GM18517 (cell line): Measurements from ENCODE around the gene TBKBP1.

Source experiments
- ATAC-seq: cut with Tn5 transposase; IDR thresholded peaks from one replicate; pipeline ENCODE4 v1.9.1; 2021; ENCODE audit warnings: mild to moderate bottlenecking, moderate library complexity; ENCODE audit not compliant: unreplicated experiment

The TBKBP1 gene, protein sequence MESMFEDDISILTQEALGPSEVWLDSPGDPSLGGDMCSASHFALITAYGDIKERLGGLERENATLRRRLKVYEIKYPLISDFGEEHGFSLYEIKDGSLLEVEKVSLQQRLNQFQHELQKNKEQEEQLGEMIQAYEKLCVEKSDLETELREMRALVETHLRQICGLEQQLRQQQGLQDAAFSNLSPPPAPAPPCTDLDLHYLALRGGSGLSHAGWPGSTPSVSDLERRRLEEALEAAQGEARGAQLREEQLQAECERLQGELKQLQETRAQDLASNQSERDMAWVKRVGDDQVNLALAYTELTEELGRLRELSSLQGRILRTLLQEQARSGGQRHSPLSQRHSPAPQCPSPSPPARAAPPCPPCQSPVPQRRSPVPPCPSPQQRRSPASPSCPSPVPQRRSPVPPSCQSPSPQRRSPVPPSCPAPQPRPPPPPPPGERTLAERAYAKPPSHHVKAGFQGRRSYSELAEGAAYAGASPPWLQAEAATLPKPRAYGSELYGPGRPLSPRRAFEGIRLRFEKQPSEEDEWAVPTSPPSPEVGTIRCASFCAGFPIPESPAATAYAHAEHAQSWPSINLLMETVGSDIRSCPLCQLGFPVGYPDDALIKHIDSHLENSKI

DNA sequence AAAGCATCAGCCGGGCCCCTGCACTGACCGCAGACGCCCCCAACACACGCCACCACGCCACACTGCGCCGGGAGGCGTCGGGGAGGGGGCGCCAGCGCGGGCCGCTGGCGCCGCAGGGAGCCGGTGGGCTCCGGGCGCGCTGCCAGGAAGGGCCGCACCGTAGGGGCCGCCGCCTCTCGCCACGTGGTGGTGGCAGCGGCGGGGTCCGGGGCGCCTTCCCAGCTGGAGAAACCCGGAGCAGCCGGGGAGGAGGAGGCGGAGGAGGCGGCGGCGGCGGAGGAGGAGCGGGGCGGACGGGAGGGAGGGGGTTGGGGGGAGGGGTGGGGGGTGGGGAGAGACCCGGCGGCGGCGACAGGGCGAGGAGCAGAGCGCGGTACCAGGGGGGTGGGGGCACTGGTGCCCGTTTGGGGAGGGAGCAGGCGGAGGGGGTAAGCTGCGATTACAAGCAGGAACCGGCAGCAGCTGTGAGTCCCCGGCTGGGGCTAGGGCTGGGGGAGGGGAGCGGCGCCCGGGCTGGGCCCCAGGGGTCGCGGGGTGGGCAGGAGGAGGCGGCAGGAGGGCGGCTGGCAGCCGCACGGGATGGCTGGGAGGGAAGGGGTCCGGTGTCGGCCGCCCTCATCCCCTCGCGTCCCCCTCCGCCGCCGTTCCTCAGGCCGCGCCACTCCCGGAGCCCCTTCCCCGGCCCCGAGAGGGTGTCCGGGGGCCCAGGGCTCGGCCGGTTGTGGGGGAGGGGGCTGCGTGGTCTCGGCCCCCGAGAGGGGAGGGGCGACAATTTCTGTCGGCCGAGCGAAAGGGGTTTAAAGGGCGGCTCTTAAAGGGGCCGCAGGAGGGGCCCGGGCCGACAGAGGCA is at the start of gene TBKBP1:
Gene TBKBP1, plus strand, starts transcription at position 431 of the 850 bp plus-strand sequence. CDS start 1,952 bp downstream, outside the sequence.
- no peak for ATAC-seq

- no peak for ATAC-seq
Measured at GRCh38 chr17:47644324-47644723, 49.6 kb upstream of the TBKBP1 start.

GRCh38 chr17:47649153-47649971 is 44.6 kb upstream of the TBKBP1 start, which contains the start of gene KPNB1:
Gene KPNB1, plus strand, starts transcription at chr17:47649919. Its CDS starts 326 bp downstream, at chr17:47650245.
- ATAC-seq = peak; percentile 79

DNA sequence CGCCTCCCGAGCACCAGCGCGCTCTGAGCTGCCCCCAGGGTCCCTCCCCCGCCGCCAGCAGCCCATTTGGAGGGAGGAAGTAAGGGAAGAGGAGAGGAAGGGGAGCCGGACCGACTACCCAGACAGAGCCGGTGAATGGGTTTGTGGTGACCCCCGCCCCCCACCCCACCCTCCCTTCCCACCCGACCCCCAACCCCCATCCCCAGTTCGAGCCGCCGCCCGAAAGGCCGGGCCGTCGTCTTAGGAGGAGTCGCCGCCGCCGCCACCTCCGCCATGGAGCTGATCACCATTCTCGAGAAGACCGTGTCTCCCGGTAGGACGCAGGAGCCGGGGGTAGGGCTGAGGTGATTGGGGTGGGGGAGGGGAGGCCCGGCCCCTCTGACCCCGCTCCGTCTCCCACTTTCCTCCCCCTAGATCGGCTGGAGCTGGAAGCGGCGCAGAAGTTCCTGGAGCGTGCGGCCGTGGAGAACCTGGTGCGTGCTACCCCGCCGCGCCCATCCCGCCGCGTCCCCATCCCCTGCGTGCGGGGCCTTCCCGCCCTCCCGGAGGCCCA is 43.9 kb upstream of the TBKBP1 start:
- ATAC-seq = no peak

DNA sequence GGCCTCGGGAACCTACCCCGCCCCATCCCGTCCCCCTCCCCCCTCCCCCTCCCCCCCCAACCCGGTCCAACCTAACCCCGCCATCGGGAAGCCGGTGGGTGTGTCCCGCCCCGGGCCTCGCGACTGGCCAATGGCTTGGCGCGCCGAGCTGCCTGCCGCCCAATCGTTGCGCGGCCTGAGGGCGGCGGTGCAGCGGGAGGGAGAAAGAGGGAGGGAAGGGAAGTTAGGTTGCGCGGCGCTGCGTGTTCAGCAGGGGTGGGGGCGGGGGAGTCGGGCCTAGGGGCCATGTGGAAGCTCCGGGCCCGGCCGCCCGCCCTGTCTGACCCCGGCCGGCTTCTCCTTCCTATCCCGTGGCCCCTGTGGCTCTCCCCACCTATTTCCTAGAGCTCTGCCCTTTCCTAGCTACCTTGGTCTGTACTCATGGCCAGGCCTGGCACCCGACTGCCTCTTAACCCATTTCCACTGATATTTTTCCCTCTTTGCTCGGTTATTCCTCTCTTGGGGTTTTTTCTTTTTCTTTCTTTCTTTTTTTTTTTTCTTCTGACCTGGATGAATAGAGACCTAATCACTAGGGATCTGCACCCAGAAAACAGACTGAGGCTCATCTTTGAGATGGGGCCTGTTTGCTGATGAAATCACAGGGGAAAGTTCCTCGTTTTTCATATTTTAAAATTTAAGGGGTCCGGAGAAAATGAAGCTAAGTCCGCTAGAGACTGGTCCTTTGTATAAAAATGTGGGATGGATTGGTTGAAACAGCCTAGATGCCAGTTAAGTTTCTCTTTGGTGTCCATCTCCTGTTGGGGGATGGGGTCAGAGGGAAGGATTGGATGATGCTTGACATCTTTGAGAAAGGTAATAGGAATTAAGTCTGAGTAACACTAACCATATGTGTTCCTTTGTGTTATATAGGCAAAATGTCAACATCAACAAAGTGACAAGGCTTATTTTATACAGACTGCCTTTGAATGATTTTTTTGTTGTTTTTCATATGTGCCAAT is 43.1 kb upstream of the TBKBP1 start:
- peak; percentile 51 for ATAC-seq

DNA sequence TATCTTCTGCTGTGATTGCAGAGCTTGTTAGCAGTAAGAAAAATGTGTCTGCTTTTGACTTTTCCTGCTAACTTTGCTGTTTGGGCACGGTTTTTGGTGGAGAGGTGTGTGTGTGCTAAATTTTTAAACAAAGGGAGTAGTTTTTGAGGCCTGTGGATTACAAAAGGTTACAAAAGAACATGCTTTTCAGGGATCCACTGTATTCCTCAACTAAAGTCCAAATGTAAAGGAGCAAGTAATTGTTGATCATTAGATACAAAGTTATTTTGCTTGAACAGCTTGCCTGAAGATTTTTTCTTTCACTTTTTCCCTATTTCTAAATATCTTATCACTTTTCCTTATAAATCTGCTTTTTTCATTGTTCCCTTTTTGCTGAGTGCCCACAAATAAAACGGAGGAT is 42.3 kb upstream of the TBKBP1 start:
- ATAC-seq = no peak

GRCh38 chr17:47652570-47652969 is 41.4 kb upstream of the TBKBP1 start:
- ATAC-seq = no peak

GRCh38 chr17:47653442-47653841 is 40.5 kb upstream of the TBKBP1 start:
- ATAC-seq = no peak

DNA sequence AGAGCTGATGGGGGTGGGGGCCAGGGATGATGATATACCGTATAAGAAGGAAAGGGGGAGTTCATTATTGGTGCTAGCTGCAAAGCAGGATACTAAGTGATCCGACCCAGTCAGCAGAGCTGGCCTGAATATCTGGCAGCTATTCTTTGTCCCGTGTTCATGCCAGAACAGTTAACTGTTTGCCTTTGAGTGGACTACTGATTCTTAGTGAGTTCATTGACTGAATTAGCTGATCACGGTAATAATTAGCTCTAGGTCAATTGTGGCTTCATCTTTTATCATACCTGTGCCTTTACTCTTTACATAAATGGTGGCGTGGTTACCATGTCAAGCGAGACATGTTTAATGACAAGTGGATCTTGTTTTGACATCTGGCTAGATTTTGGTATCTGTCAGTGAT is 39.0 kb upstream of the TBKBP1 start:
- ATAC-seq = no peak

- peak; percentile 73 for ATAC-seq
Measured at GRCh38 chr17:47660064-47660492, 33.9 kb upstream of the TBKBP1 start.

GRCh38 chr17:47663912-47664623 is 29.9 kb upstream of the TBKBP1 start:
- no peak for ATAC-seq

DNA sequence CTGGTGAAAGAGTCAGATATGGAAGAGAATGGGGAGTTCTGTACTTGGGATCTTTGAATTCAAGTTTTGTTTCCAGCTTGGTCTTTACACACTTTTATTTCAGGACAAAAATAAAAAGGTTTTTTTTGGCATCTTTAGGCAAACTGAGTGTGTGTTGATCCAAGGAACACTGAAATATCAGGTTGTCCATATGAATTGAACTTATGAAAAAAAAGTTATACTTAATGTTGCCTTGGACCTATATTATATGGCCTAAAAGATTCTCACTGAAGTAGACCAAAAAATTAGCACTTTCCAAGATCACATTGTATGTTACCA is 29.4 kb upstream of the TBKBP1 start:
- ATAC-seq = no peak

- no peak for ATAC-seq
Measured at GRCh38 chr17:47665655-47666054, 28.3 kb upstream of the TBKBP1 start.

DNA sequence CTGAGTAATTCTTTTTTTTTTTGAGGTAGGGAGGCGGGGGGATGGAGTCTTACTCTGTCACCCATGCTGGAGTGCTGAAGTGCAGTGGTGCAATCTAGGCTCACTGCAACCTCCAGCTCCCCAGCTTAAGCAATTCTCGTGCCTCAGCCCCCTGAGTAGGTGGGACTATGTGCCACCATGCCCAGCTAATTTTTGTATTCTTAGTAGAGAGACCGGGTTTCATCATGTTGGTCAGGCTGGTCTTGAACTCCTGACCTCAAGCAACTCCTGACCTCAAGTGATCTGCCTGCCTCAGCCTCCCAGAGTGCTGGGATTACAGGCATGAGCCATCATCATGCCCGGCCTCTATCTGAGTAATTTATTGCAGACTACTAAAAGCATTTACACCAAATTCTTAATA is 24.9 kb upstream of the TBKBP1 start:
- no peak for ATAC-seq

GRCh38 chr17:47670064-47670463 is 23.9 kb upstream of the TBKBP1 start:
- no peak for ATAC-seq

- ATAC-seq = no peak
Measured at GRCh38 chr17:47674499-47674898, 19.5 kb upstream of the TBKBP1 start.

DNA sequence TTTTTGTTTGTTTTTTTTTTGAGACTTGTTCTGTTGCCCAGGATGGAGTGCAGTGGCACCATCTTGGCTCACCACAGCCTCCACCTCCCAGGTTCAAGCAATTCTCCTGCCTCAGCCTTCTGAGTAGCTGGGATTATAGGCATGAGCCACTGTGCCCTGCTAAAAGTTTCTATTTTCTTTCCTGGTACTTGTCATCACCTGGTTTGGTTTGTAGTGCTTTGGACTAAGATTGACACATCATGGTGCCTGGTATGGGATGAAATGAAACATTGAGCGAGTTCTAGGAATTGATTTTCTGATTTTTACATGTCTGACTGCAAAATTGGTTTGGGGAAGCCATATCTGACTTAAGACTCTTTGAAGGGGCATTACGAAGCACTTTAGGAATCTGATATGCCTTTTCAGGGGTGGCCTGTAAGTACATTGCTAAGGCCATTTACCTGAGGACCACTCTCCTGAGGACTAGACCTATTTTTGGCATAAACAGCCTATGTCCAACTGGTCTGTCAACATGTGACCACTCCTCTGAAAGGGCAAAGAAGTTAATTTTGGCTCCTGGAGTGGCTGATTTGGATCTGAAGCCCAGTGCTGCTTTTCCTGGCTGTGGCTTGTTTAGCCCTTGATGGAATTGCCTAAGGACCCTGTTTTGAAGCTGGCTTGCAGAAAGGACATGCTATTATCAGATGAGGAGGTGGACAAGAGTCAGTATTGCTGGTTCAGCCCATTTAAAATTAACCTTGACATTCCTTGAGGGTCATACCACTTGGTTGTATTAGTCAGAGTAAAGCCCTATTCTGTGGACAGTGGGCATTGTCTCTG is 18.4 kb upstream of the TBKBP1 start:
- no peak for ATAC-seq

GRCh38 chr17:47676199-47676472 is 17.8 kb upstream of the TBKBP1 start:
- no peak for ATAC-seq
